NCI-H1436 treated with DMSO at 0.1 percent for 48 hours (cell line): ENCODE results near the gene ATP10A.
"Not testable (repeated sequence)": the region's sequence is repeated elsewhere in the genome, so short reads cannot be mapped to it uniquely, and the experiment has no call there.

Source experiments
- DNase-seq: peaks from one replicate; lab custom pipeline; 2025; lab: John Stamatoyannopoulos, UW

Gene ATP10A

DNA sequence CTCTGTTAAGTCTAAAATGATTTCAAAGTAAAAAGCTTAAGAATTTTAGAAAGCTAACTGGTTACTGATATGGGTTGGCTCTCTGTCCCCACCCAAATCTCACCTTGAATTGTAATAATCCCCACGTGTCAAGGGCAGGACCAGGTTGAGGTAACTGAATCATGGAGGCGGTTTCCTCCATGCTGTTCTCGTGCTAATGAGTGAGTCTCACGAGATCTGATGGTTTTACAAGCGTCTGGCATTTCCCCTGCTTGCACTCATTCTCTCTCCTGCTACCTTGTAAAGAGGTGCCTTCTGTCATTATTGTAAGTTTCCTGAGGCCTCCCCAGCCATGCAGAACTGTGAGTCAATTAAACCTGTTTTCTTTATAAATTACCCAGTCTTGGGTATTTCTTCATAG is 7.1 kb downstream of the ATP10A start:
- not testable (repeated sequence) for DNase-seq

GRCh38 chr15:25852661-25853524 is 10.2 kb downstream of the ATP10A start:
- DNase-seq, result no peak

GRCh38 chr15:25852027-25852426 is 11.1 kb downstream of the ATP10A start:
- no peak for DNase-seq

DNA sequence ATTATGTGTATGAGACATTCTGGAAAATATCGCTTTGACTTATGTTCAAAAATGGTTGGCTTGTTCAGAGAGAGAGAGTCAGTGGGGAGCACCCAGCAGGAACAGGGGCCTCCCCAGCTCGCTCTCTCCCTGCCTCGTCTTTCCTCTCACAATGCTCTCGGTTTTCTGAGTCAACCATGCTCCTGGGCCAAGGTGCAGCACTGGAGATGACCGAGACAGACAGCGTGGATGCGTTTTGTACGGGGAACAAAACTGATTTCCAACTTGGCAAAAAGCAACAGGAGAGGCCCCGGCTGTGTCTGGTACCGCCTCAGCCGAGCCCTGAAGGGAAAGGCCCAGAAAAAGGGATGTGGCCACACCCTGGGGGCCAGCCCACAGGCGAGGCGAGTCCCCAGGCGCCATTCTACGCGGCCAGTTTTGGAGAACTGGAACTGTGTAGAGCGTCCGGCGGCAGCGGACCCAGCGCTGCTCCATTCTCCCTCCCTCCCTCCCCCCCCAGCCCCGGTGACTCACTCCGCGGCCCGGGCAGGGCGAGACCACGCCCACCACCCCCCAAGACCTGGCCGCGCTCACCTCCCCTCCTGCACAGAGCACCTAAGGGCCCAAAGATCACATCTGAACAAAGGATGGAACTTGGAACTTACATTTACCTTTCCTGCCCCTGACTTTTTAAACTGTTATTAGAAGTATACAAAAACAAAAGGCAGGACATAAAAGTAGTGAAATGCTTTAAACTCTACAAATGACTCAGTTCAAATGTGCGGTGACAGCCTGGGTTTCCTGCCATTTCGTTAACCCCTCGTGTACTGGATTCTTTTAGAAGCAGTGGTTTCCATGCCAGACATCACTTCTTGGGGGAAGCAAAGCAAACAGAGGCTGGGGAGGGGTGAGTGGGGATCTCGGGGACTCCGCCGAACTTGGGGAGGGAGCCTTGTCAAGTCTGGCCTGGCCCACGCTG is 12.7 kb downstream of the ATP10A start:
- DNase-seq, result no peak

DNA sequence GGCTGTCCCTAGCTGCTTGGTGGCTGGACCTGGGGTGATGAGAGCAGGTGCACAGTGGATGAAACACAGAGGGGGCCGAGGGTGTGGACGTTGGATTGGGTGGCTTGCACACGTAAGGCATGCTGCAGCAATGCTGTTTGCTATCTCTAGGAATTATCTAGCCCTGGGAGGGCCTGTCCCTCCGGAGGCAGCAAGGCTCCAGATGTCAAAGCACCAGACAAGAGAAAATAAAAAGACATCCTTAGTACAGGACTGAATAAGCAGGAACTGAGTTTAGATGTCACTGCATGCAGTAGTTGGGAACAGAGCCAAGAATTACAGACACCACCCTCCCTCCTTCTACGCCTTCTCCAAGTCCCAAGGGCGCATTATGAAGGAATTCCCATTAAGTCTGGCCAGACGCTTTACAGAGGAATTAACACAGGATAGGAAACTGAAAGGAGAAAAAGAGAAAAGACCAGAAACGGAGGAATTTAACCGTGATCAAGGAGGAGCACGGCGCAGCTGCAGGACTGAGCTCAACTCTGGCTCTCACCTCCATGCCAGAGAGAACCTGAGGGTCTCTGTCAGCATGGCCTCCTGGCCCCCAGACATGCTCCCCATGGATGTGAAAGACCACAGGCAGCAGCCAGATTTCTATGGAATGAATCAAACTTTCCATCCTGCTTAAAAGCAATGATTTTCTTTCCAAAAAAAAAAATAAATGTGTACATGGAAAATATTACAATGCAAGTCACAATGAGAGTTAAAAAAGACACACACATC is 13.8 kb downstream of the ATP10A start:
- DNase-seq, result no peak

GRCh38 chr15:25848784-25849156 is 14.4 kb downstream of the ATP10A start:
- no peak for DNase-seq

- DNase-seq, result no peak
Measured at GRCh38 chr15:25848325-25848724, 14.8 kb downstream of the ATP10A start.

DNA sequence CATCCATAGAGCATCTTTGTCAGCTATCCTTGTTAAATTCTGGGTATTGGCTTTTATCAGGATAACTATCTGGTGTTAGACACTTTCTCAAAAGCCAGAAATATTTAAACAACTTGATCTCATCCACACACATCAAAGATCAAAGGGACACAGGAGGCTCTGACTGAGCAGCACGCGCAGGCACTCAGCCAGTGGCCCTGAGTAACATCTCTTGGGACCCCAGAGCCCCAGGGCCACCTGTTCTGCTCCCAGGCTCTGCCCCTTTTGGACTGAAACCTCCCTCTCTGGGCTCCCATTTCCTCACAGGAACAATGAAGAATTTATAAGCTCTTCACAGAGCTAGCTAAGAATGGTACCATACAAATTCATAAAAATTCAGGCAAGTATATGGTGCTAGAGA is 16.1 kb downstream of the ATP10A start:
- no peak for DNase-seq

DNA sequence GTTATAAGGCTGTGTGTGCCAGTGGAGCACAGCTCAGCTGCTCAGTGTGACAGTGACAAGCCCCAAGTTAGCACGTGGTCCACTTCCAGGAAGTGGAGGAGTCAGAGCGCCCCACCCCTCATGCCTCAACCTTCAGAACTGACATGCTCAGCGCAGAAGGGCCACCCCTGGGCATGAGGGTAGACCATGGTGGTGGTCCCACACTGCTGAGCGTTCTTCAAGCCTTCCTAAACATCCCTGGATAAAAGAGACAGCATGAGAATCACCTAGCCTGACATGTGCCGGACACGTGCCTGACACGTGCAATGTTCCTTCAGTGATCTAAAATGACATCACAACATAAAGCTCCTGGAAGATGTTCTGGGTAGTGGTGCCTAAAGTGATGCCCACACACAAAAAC is 16.8 kb downstream of the ATP10A start:
- DNase-seq, result no peak

DNA sequence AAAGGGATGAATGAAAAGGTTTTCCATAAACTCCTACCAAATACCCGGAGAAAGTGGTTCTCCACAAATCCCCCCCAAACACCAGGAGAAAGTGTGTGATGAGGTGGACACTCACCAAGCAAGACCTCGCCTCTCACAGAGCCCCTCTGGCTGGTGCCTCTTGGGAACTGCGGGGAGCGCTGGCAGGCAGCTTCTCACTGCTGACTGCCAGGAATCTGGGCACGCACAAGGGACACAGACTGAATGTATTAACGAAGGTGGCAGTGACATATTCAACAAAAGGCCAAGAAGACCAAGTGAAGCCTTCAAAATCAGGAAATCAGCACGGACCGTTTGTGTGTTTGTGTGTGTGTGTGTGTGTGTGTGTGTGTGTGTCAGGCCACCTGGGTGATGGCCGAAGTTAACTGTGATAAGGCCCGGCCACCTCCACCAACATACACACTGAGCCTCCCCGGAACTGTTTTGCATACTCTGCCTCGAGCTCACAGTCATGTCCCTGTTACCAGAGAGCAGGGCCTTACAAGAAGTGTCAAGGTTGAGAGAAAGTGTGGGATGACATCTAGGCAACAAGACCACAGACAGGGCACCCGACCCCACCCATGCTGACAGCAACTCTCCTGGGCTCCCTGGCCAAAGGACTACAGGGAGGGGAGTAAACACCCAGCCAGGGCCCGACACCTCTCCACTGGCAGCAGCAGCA is 18.0 kb downstream of the ATP10A start:
- no peak for DNase-seq

GRCh38 chr15:25844542-25844941 is 18.6 kb downstream of the ATP10A start:
- DNase-seq, result no peak

GRCh38 chr15:25844076-25844475 is 19.1 kb downstream of the ATP10A start:
- no peak for DNase-seq

DNA sequence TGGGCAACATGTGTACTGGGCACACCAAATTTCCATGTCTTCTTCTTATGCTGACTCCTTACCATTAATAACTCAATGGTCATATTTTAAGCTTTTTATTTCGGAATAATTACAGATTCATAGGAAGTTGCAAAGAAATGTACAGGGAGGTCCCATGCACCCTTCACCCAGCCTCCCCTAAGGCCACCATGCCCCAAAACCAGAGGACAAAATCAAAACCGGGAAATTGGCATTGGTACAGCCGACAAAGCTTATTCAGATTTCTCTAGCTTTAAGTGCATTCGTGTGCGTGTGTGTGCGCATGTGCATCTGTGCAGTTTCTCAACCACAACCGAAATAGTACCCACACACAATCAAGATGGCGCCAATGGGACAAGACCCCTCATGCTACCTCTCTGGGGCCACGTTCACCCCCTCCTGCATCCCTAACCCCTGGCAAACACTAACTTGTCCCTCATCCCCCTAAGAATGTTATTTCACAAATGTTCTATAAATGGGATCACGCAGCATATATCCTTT is 23.4 kb downstream of the ATP10A start:
- DNase-seq, result no peak

DNA sequence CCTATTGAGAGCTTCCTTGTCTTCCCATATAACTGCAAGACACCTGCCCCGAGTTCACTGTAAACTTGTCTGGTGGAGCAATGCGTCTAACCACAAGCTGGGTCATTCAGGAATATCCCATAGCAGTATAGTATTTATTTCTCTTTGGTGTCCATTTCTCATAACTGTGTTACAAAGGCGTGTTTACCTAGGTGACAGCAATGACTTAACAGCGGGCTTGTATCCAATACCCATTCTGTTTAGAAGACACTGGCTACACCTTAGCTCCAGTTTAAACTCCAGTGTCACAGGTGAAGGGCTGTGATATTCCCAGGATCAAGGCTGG is 24.3 kb downstream of the ATP10A start:
- no peak for DNase-seq

GRCh38 chr15:25838191-25838870 is 24.8 kb downstream of the ATP10A start:
- no peak for DNase-seq

DNA sequence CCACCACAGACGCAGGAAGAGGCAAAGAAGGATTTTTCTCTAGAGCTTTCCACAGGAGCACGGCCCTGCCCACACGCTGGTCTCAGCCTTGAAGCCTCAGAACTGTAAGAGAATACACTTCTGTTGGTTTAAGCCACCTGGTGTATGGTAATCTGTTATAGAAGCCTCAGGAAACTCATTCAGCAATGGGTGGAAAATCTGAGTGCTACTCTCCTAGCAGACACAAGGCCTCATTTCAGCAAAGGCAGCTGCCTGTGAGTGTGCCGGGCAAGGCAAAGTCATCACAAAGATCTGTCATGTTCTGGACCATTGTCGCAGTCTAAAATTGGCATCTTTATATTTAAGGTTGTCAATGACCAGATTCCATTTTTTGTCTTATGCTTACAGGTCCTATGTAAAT is 31.0 kb downstream of the ATP10A start:
- no peak for DNase-seq

DNA sequence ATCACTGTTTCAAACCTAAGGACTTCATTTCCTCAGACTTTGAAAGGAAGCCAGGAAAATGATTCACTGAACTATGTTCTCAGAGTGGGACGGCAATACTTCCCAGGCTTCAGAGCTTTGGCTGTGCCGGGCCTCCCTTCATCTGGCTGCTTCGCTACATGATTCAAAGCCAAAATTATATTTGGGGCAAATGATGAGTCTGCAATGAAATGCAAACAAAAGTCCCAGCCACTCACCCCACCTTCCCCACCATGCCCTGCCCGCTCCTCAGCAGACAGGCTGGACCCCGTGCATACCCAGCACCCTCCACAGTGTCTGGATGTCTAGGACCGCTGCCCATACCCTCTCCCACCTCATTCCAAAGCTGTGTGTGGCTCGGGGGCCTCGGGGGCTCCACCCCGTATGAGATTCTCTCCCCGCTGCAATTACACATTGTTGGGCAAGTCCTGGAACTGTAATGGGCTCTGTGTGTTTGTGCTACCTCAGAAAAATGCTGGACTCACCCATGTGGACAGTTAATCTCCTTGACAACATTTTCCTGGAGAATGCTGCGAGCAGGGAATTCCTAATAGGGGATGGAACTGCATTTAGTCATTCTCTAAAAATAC is 32.2 kb downstream of the ATP10A start:
- no peak for DNase-seq

- no peak for DNase-seq
Measured at GRCh38 chr15:25829073-25829472, 34.1 kb downstream of the ATP10A start.

GRCh38 chr15:25825207-25825606 is 37.9 kb downstream of the ATP10A start:
- no peak for DNase-seq

DNA sequence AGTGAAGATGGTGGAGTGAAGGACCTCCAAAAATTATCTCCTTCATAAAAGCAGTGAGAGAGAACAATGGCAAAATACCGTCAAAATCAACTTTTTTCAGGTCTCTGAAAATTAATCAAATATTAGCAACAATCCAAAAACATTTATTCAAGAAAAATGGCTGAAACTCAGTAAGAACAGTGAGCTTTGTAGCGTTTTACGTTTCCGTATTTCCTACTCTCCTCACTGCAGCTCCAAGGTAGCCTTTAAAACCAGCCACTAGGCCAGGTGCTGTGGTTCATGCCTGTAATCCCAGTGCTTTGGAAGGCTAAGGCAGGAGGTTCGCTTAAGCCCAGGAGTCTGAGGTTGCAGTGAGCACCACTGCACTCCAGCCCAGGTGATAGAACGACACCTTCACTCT is 38.5 kb downstream of the ATP10A start:
- DNase-seq, result no peak

GRCh38 chr15:25812845-25813244 is 50.3 kb downstream of the ATP10A start:
- no peak for DNase-seq
